ENCODE results near the gene GRIK3. TPM values are rescaled to one million over a fixed set of nuclear protein-coding genes. Genes with fewer than 3 reads are reported as not detected.

The GRIK3 gene
- total and polyA plus RNA-seq, 2 experiments from 2014 or later: 0.31 to 2.9 TPM

- Histone ChIP-seq H3K27me3 (ENCODE audit: insufficient read depth) (no peaks in the 10 kb centered on the region), H3K4me2 (peak overlapping the region; percentile 70), H3K4me1 (ENCODE audit: insufficient read depth) (peaks cover 17% of the 10 kb centered on the region), H3K27ac (ENCODE audit: low read depth) (0 out of 2 replicates have a peak overlapping the region, but pooled peaks have one; percentile 59), H2AFZ (peak overlapping the region; percentile 95), H3K79me2 (replicated peaks; ENCODE audit: insufficient read depth) (no peaks in the 10 kb centered on the region), H3K9me2 (ENCODE audit: insufficient read depth) (peaks cover 20% of the 10 kb centered on the region), H3K4me3 (0 out of 2 replicates have a peak overlapping the region, but pooled peaks have one; percentile 29), H3K36me3 (ENCODE audit: insufficient read depth) (no peaks in the 10 kb centered on the region), H4K20me1 (replicated peaks; ENCODE audit: insufficient read depth) (no peaks in the 10 kb centered on the region), H3F3A (replicated peaks; ENCODE audit: low read depth) (no peaks in the 10 kb centered on the region)
- H3K4me1 Mint-ChIP-seq: peaks cover 29% of the 10 kb centered on the region
- H3K4me3 Mint-ChIP-seq: peak overlapping the region; percentile 5; the same call in 1 of the 3 replicates
- peaks cover 2% of the 10 kb centered on the region; the same call in 2 of the 3 replicates for H3K36me3 Mint-ChIP-seq (ENCODE audit: low read depth)
- TF ChIP-seq POLR2AphosphoS5 (IDR thresholded peaks at IDR 0.05; ENCODE audit: low read depth) (no peak), ZNF331 (CRISPR knock-in tag; IDR thresholded peaks at IDR 0.05; ENCODE audit: low read depth) (no peak), REST (IDR thresholded peaks at IDR 0.05; ENCODE audit: unreplicated experiment) (no peak), STAT1 (IDR thresholded peaks at IDR 0.05; ENCODE audit: unreplicated experiment) (no peak), CTCF (conservative IDR thresholded peaks at IDR 0.05; ENCODE audit: low read depth in 2 of 2) (no peak)
- peak; percentile 89 for ATAC-seq
- H3K9me3 Mint-ChIP-seq: no peaks in the 10 kb centered on the region
- peak; percentile 65 for DNase-seq (ENCODE audit: low spot score)
- peaks cover 22% of the 10 kb centered on the region for H3K27me3 Mint-ChIP-seq (ENCODE audit: insufficient read depth, low read depth, poor library complexity)
- H3K27ac Mint-ChIP-seq: peak overlapping the region; percentile 96
Observed at GRCh38 chr1:36824390-36824861, 209.9 kb downstream of the GRIK3 start.

GRCh38 chr1:36822648-36823047 is 211.7 kb downstream of the GRIK3 start:
- Histone ChIP-seq H3K36me3 (ENCODE audit: insufficient read depth) (no peaks in the 10 kb centered on the region), H3F3A (replicated peaks; ENCODE audit: low read depth) (no peaks in the 10 kb centered on the region), H3K4me2 (no peak overlapping the region), H4K20me1 (replicated peaks; ENCODE audit: insufficient read depth) (no peaks in the 10 kb centered on the region; the same call in 1 of the 2 replicates), H2AFZ (no peak overlapping the region), H3K4me1 (ENCODE audit: insufficient read depth) (peaks cover 17% of the 10 kb centered on the region), H3K9me2 (ENCODE audit: insufficient read depth) (peaks cover 6% of the 10 kb centered on the region; the same call in 1 of the 2 replicates), H3K4me3 (no peak overlapping the region), H3K27ac (ENCODE audit: low read depth) (no peak overlapping the region), H3K79me2 (replicated peaks; ENCODE audit: insufficient read depth) (no peaks in the 10 kb centered on the region), H3K27me3 (ENCODE audit: insufficient read depth) (no peaks in the 10 kb centered on the region)
- Mint-ChIP-seq H3K4me1 (peaks cover 27% of the 10 kb centered on the region), H3K27me3 (ENCODE audit: insufficient read depth, low read depth, poor library complexity) (peaks cover 22% of the 10 kb centered on the region), H3K36me3 (ENCODE audit: low read depth) (peaks cover 2% of the 10 kb centered on the region; the same call in 2 of the 3 replicates), H3K27ac (no peak overlapping the region; the same call in 1 of the 2 replicates), H3K4me3 (no peak overlapping the region), H3K9me3 (no peaks in the 10 kb centered on the region)
- DNase-seq (ENCODE audit: low spot score) (no peak), ATAC-seq (no peak)
- no peak for TF ChIP-seq JUNB (IDR thresholded peaks at IDR 0.05; ENCODE audit: unreplicated experiment)
